OCI-LY1 (cell line): ENCODE data around the gene ERAP2.

Experiments
- H2AFZ ChIP-seq: fragments of 200-600 bp; sonication (generic), shearing (Covaris generic); 2 replicates; pipeline ENCODE4 v1.6.0; 2014; ENCODE audit warnings: antibody characterized with exemption, mild to moderate bottlenecking, low read length
- H3F3A ChIP-seq: fragments of 200-600 bp; sonication (generic), shearing (Covaris generic); 2 replicates; pipeline ENCODE4 v1.6.0; 2014; ENCODE audit warnings: mild to moderate bottlenecking, antibody characterized with exemption, low read length, moderate library complexity; ENCODE audit not compliant: insufficient read depth
- H3K27ac ChIP-seq: fragments of 200-600 bp; sonication (generic); 2 replicates; pipeline ENCODE4 v1.5.1; 2014; ENCODE audit warnings: low read length, mixed run types, mild to moderate bottlenecking, low read depth; ENCODE audit not compliant: poor library complexity, severe bottlenecking
- H3K27me3 ChIP-seq: fragments of 200-600 bp; sonication (generic); 2 replicates; pipeline ENCODE4 v1.6.0; 2014; ENCODE audit warnings: antibody characterized with exemption, mild to moderate bottlenecking, low read length, moderate library complexity; ENCODE audit not compliant: insufficient read depth
- H3K36me3 ChIP-seq: fragments of 200-600 bp; sonication (generic); 2 replicates; pipeline ENCODE4 v1.6.1; 2014; ENCODE audit warnings: mild to moderate bottlenecking, antibody characterized with exemption, low read length, moderate library complexity, mixed read lengths; ENCODE audit not compliant: insufficient read depth
- H3K4me1 ChIP-seq: fragments of 200-600 bp; sonication (generic); 2 replicates; pipeline ENCODE4 v1.5.1; 2014; ENCODE audit warnings: mild to moderate bottlenecking, low read length, moderate library complexity; ENCODE audit not compliant: insufficient read depth, severe bottlenecking
- H3K4me2 ChIP-seq: fragments of 200-600 bp; sonication (generic), shearing (Covaris generic); 2 replicates; pipeline ENCODE4 v1.6.1; 2014; ENCODE audit warnings: low read length
- H3K4me3 ChIP-seq: fragments of 200-600 bp; sonication (generic); 2 replicates; pipeline ENCODE4 v1.5.1; 2014; ENCODE audit warnings: low read length, low read depth, mild to moderate bottlenecking, mixed read lengths; ENCODE audit not compliant: poor library complexity, severe bottlenecking
- H3K79me2 ChIP-seq: fragments of 200-600 bp; shearing (Covaris generic); 2 replicates; pipeline ENCODE4 v1.6.1; 2016; ENCODE audit warnings: mixed run types, low read length, mixed read lengths; ENCODE audit not compliant: insufficient read depth
- H3K9ac ChIP-seq: fragments of 200-600 bp; sonication (generic), shearing (Covaris generic); 2 replicates; pipeline ENCODE4 v1.6.1; 2014; ENCODE audit warnings: mild to moderate bottlenecking, low read length, mixed read lengths
- H3K9me2 ChIP-seq: fragments of 200-600 bp; sonication (generic), shearing (Covaris generic); 2 replicates; pipeline ENCODE4 v1.6.1; 2014; ENCODE audit warnings: low read depth, mild to moderate bottlenecking, low read length, mixed read lengths
- H3K9me3 ChIP-seq: fragments of 200-600 bp; shearing (Covaris generic); 2 replicates; pipeline ENCODE4 v1.6.1; 2014; ENCODE audit warnings: low read length, mixed read lengths
- H4K20me1 ChIP-seq: fragments of 200-600 bp; sonication (generic), shearing (Covaris generic); 2 replicates; pipeline ENCODE4 v1.6.0; 2016; ENCODE audit warnings: mild to moderate bottlenecking, low read length; ENCODE audit not compliant: insufficient read depth
- EZH2 ChIP-seq: fragments of 200-600 bp; sonication (generic), shearing (Covaris generic); IDR thresholded peaks from 2 replicates; pipeline ENCODE4 v1.8.0; 2017; ENCODE audit warnings: borderline replicate concordance, mixed run types, mild to moderate bottlenecking, antibody characterized with exemption, low read length, moderate library complexity, mixed read lengths
- TF ChIP-seq, protein P1 (sequence below): fragments of 200-600 bp; sonication (generic), shearing (Covaris generic); IDR thresholded peaks from 2 replicates; pipeline ENCODE4 v1.5.1; 2017; ENCODE audit warnings: mild to moderate bottlenecking, antibody characterized with exemption, low read length, moderate library complexity, mixed read lengths

ERAP2 gene

DNA sequence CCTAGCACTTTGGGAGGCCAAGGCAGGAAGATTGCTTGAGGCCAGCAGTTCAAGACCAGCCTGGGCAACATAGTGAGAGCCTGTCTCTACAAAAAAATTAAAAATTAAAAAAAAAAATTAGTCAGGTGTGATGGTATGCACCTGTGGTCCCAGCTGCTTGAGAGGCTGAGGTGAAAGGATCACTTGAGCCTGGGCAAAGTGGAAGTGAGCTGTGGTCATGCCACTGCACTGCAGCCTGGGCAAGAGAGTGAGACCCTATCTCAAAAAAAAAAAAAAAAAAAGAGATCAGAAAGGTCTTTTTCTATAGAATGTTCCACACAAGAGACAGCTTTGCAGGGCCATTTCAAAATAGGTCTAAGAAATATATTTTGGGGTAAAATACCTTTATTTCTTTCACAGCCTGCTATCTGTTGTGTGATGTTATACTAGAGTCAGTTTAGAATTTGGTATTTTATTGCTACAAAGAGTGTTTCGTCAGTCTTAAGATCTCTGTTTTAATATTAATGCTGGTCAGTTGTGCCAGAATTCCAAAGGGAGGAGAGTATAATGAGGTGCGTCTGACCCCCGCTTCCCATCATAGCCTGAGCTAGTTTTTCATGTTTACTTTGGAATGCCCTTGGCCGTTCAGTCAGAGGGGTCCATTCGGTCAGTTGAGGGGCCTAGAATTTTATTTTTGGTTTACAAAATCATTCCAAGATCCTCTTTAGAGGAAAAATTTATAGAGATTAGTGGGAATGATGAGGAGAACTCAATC lies 69.0 kb downstream of the ERAP2 start:
- no peaks in the 10 kb centered on the region for H3F3A ChIP-seq
- H3K79me2 ChIP-seq = peaks cover 97% of the 10 kb centered on the region
- H3K4me3 ChIP-seq = no peak overlapping the region
- H3K36me3 ChIP-seq = peaks cover 35% of the 10 kb centered on the region
- peaks cover 5% of the 10 kb centered on the region; the same call in 1 of the 2 replicates for H3K9me3 ChIP-seq
- TF ChIP-seq, protein P1, sequence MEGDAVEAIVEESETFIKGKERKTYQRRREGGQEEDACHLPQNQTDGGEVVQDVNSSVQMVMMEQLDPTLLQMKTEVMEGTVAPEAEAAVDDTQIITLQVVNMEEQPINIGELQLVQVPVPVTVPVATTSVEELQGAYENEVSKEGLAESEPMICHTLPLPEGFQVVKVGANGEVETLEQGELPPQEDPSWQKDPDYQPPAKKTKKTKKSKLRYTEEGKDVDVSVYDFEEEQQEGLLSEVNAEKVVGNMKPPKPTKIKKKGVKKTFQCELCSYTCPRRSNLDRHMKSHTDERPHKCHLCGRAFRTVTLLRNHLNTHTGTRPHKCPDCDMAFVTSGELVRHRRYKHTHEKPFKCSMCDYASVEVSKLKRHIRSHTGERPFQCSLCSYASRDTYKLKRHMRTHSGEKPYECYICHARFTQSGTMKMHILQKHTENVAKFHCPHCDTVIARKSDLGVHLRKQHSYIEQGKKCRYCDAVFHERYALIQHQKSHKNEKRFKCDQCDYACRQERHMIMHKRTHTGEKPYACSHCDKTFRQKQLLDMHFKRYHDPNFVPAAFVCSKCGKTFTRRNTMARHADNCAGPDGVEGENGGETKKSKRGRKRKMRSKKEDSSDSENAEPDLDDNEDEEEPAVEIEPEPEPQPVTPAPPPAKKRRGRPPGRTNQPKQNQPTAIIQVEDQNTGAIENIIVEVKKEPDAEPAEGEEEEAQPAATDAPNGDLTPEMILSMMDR = no peak
- TF ChIP-seq EZH2 = no peak
- no peak overlapping the region for H2AFZ ChIP-seq
- no peak overlapping the region for H3K4me2 ChIP-seq
- peaks cover 7% of the 10 kb centered on the region for H3K4me1 ChIP-seq
- H4K20me1 ChIP-seq = no peaks in the 10 kb centered on the region
- no peaks in the 10 kb centered on the region for H3K27me3 ChIP-seq
- H3K9me2 ChIP-seq = no peaks in the 10 kb centered on the region
- H3K27ac ChIP-seq = no peak overlapping the region
- no peak overlapping the region for H3K9ac ChIP-seq

DNA sequence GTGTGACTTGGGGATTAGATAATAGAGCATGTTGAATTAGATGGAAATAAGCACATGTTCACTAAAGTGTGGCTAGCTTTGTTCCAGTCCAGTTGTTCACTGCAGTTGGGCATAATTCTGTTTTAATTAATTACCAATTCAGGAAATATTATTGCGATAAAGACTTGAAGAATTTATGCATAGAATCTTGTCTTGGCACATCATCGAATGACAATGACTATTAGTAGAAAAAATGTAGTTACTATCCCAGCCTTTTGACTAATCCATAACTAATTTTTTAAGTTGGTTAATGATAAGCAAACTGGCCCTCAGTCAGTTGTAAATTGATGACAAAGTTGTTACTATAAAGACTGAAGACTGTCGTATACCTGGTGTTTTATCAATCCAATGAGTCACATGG lies 70.1 kb downstream of the ERAP2 start:
- Histone ChIP-seq H3K9ac (no peak overlapping the region), H3K27ac (no peak overlapping the region), H4K20me1 (no peaks in the 10 kb centered on the region), H3K79me2 (peaks cover 96% of the 10 kb centered on the region), H3K4me2 (no peak overlapping the region), H3K4me3 (no peak overlapping the region), H3F3A (no peaks in the 10 kb centered on the region), H3K36me3 (peaks cover 39% of the 10 kb centered on the region), H2AFZ (no peak overlapping the region), H3K4me1 (peaks cover 3% of the 10 kb centered on the region), H3K27me3 (no peaks in the 10 kb centered on the region), H3K9me2 (no peaks in the 10 kb centered on the region), H3K9me3 (peaks cover 5% of the 10 kb centered on the region; the same call in 1 of the 2 replicates)
- no peak for TF ChIP-seq EZH2
- TF ChIP-seq, protein P1 = no peak

DNA sequence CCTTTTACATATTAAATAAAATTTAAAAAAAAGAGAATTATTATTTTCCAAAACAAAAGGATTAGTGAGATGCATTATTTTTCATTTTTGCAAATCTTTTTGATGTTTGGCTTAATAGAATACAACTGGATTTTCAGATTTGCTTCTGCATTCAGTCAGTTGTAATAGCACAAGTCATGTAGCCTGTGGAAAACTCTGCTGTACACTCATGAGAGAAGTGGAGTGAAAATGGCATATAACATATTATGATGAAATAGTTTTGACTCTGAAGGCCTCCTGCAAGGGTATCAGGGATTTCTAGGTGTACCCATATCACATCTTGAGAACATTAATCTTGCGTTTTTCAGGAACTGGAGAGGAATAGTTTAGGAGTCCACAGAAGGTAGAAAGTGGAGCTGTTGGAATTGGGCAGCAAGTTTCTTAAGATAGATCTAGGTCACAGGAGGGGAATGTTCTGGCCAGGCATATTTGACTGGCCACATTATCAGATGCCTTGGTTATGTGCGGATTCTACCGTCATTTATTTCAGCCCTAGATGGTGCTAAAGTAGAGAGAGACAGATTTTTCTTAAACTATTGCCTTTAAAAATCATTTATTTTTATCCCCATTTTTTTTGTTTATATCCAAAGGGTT lies 75.9 kb downstream of the ERAP2 start:
- Histone ChIP-seq H3K36me3 (peaks cover 42% of the 10 kb centered on the region), H3K4me3 (no peak overlapping the region), H3K9me2 (no peaks in the 10 kb centered on the region), H2AFZ (no peak overlapping the region), H3F3A (peaks cover 10% of the 10 kb centered on the region), H3K27ac (peak overlapping the region; percentile 47), H3K27me3 (no peaks in the 10 kb centered on the region), H3K9ac (no peak overlapping the region), H4K20me1 (no peaks in the 10 kb centered on the region), H3K4me1 (peaks cover 34% of the 10 kb centered on the region), H3K9me3 (peaks cover 5% of the 10 kb centered on the region; the same call in 1 of the 2 replicates), H3K79me2 (peaks cover 88% of the 10 kb centered on the region), H3K4me2 (no peak overlapping the region)
- TF ChIP-seq, protein P1 = no peak
- no peak for TF ChIP-seq EZH2
